MCF 10A (cell line): ENCODE results near the gene GNG7. TPM values are rescaled to one million over a fixed set of nuclear protein-coding genes. Genes with fewer than 3 reads are reported as not detected.

Experiments
- BruUV-seq: library from RNA; stranded (reverse); fragments of 400-500 nt; replicated peaks from 2 replicates; lab custom pipeline; 2021; lab: Mats Ljungman, UMichigan
- CTCF ChIA-PET: fragments of 300-600 bp; sonication (Branson Sonifier 250); formaldehyde crosslinking; extraction: SDS; loops from one replicate; lab custom pipeline; 2021; ENCODE audit warnings: antibody characterized with exemption, inconsistent platforms; lab: Yijun Ruan, JAX
- POLR2A ChIA-PET: fragments of 300-600, 350-650 bp; sonication (Branson Sonifier 250); formaldehyde crosslinking; extraction: SDS; loops from one replicate; lab custom pipeline; 2020; ENCODE audit warnings: antibody characterized with exemption, inconsistent platforms; lab: Yijun Ruan, JAX
- DNase-seq: peaks from one replicate; pipeline ENCODE4 v3.0.0-alpha.2; 2018; ENCODE audit not compliant: unreplicated experiment
- H3K27ac Mint-ChIP-seq: one replicate; pipeline ENCODE4 v1.8.0; 2022; ENCODE audit warnings: mild to moderate bottlenecking, low read depth, mixed read lengths; ENCODE audit not compliant: unreplicated experiment
- H3K27me3 Mint-ChIP-seq: one replicate; pipeline ENCODE4 v1.8.0; 2022; ENCODE audit warnings: mixed read lengths; ENCODE audit not compliant: insufficient read depth, unreplicated experiment
- H3K36me3 Mint-ChIP-seq: one replicate; pipeline ENCODE4 v1.8.0; 2022; ENCODE audit warnings: mild to moderate bottlenecking, moderate library complexity, mixed read lengths; ENCODE audit not compliant: insufficient read depth, unreplicated experiment
- H3K4me1 Mint-ChIP-seq: one replicate; pipeline ENCODE4 v1.8.0; 2022; ENCODE audit warnings: mixed read lengths; ENCODE audit not compliant: insufficient read depth, unreplicated experiment
- H3K4me3 Mint-ChIP-seq: one replicate; pipeline ENCODE4 v1.8.0; 2022; ENCODE audit warnings: mild to moderate bottlenecking, moderate library complexity, mixed read lengths; ENCODE audit not compliant: unreplicated experiment
- H3K9me3 Mint-ChIP-seq: one replicate; pipeline ENCODE4 v1.8.0; 2022; ENCODE audit warnings: mixed read lengths; ENCODE audit not compliant: unreplicated experiment
- CTCF ChIP-seq: fragments of 200-600 bp; IDR thresholded peaks from one replicate; pipeline ENCODE4 v1.8.0; 2022; ENCODE audit warnings: antibody characterized with exemption, mild to moderate bottlenecking; ENCODE audit not compliant: unreplicated experiment
- intact Hi-C: fragments of 100-400 bp; cut with micrococcal nuclease; formaldehyde crosslinking; loops from 2 replicates; pipeline ENCODE4 v1.14.1; 2022
- total RNA-seq: library from RNA; stranded (reverse); gene quantifications from 2 replicates; pipeline ENCODE4 v1.2.3, GENCODE V29; 2022

Gene GNG7
- total RNA-seq, 1 experiment from 2014 or later: 0.51 TPM

DNA sequence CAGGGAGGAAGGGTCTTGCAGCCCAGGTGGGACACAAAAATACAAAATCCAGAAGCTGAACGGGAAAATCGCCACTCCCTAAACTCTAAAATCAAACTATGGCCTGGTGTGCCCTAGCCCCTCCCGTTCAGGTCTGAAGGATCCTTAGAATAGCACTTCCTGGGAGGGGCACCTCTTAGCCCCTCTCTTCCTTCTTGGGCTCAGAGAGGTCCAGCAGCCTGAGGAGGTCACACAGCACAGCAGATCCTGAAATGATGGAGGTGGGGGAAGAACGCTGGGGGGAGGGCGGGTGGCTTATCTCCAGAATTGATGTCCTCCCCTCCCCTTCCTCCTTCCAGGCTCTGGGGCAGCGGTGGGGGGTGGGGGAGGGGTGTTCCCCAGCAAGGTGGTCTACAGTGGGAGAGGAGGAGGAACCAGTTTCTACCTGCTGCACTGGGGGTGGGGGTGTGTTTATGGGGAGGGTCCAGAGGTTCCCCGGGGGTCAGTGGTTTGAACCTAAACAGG lies 16.8 kb upstream of the GNG7 start:
- H3K27ac Mint-ChIP-seq: no peak overlapping the region
- ChIA-PET POLR2A (no interaction called here), CTCF (interaction anchor here (1.3 kb wide), 1 partner anchor 71 kb away, joined by 5 read pairs; no protein-coding TSS in a partner anchor)
- H3K27me3 Mint-ChIP-seq: no peaks in the 10 kb centered on the region
- H3K36me3 Mint-ChIP-seq: no peaks in the 10 kb centered on the region
- no TSS peak for BruUV-seq
- intact Hi-C loops: no loop called here
- no peaks in the 10 kb centered on the region for H3K4me1 Mint-ChIP-seq
- no peak for DNase-seq
- no peak for TF ChIP-seq CTCF
- H3K9me3 Mint-ChIP-seq: peaks cover 9% of the 10 kb centered on the region
- H3K4me3 Mint-ChIP-seq: no peak overlapping the region

DNA sequence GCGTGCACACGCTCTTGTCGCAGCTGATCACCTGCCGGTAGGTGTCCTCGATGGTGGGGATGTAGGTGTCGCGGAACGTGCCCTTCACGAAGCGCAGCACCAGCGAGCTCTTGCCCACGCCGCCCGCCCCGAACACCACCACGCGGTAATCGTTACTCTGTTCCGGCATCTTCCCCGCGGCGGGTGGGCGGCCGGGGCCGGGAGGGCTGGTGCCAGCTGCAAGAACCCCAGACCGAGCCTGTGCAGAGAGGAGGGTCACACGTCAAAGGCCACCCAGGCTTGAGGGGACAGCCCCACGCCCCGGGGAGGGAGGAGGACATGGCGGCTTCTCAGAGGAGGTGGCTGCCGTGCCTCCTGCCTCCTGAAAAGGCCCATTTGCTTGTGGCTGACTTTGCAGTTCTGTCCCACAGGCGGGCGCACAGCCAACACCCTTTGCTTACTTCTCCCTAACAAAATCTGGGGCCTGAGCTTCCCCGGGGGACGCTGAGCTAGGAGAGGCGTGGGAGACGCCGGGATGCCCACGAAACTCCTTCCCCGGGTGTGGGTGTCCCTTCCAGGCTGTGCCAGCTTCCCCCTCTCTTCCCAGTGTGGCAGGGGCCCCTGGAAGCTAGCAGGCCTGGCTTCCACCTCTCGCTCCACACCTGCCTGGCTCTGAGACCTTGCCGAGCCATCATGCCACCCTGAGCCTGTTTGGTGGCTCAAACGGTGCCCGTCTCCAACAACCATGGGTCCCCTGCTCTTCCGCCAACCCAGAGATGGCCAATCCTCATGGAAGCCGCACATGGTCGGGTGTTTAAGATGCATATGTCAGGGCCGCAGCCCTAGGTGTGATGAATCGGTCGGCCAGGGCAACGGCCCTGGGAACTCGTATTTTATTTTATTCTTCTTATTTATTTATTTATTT lies 15.4 kb upstream of the GNG7 start:
- ChIA-PET POLR2A (interaction anchor here (1.0 kb wide), 1 partner anchor 66 kb away, joined by 3 read pairs; the partner anchor contains the start of gene SGTA), CTCF (interaction anchor here (0.5 to 1.3 kb wide), 2 partner anchors 14 to 70 kb away, joined by 3 to 5 read pairs; no protein-coding TSS in a partner anchor)
- DNase-seq: no peak
- Mint-ChIP-seq H3K4me1 (no peaks in the 10 kb centered on the region), H3K9me3 (peaks cover 9% of the 10 kb centered on the region), H3K27me3 (no peaks in the 10 kb centered on the region), H3K27ac (no peak overlapping the region), H3K36me3 (no peaks in the 10 kb centered on the region), H3K4me3 (no peak overlapping the region)
- no peak for TF ChIP-seq CTCF
- no TSS peak for BruUV-seq
- intact Hi-C loops: no loop called here

GRCh38 chr19:2716722-2717637 lies 14.5 kb upstream of the GNG7 start:
- no peaks in the 10 kb centered on the region for H3K27me3 Mint-ChIP-seq
- TF ChIP-seq CTCF: no peak
- no peak for DNase-seq
- H3K4me1 Mint-ChIP-seq: no peaks in the 10 kb centered on the region
- no peak overlapping the region for H3K27ac Mint-ChIP-seq
- H3K36me3 Mint-ChIP-seq: no peaks in the 10 kb centered on the region
- intact Hi-C loops: no loop called here
- peaks cover 9% of the 10 kb centered on the region for H3K9me3 Mint-ChIP-seq
- POLR2A ChIA-PET: interaction anchor here (1.0 kb wide), 1 partner anchor 67 kb away, joined by 3 read pairs; the partner anchor contains the start of gene SGTA
- no peak overlapping the region for H3K4me3 Mint-ChIP-seq
- CTCF ChIA-PET: no interaction called here
- BruUV-seq: no TSS peak

- BruUV-seq: no TSS peak
- Mint-ChIP-seq H3K9me3 (peaks cover 9% of the 10 kb centered on the region), H3K27me3 (no peaks in the 10 kb centered on the region), H3K36me3 (no peaks in the 10 kb centered on the region), H3K4me1 (no peaks in the 10 kb centered on the region), H3K4me3 (no peak overlapping the region), H3K27ac (no peak overlapping the region)
- DNase-seq: no peak
- intact Hi-C loops: no loop called here
- no peak for TF ChIP-seq CTCF
- ChIA-PET CTCF (no interaction called here), POLR2A (no interaction called here)
Observed at GRCh38 chr19:2716275-2716650, 13.8 kb upstream of the GNG7 start.
